DOHH2 (cell line): ENCODE results near the gene EPHB1.

Experiments
- H3F3A ChIP-seq: fragments of 200-600 bp; sonication (generic), shearing (Covaris generic); 2 replicates; pipeline ENCODE4 v1.6.0; 2016; ENCODE audit warnings: antibody characterized with exemption, mild to moderate bottlenecking; ENCODE audit not compliant: control insufficient read depth, insufficient read depth
- H3K27ac ChIP-seq: fragments of 200-600 bp; sonication (generic); 2 replicates; pipeline ENCODE4 v1.5.1; 2014; ENCODE audit warnings: low read depth, mild to moderate bottlenecking, low read length, moderate library complexity
- H3K27me3 ChIP-seq: fragments of 200-600 bp; sonication (generic); 2 replicates; pipeline ENCODE4 v1.6.1; 2014; ENCODE audit warnings: mild to moderate bottlenecking, low read length, mixed read lengths; ENCODE audit not compliant: control insufficient read depth
- H3K36me3 ChIP-seq: fragments of 200-600 bp; sonication (generic); 2 replicates; pipeline ENCODE4 v1.6.1; 2014; ENCODE audit warnings: mild to moderate bottlenecking, low read length, moderate library complexity, mixed read lengths; ENCODE audit not compliant: control insufficient read depth
- H3K4me1 ChIP-seq: fragments of 200-600 bp; sonication (generic); 2 replicates; pipeline ENCODE4 v1.6.1; 2014; ENCODE audit warnings: mild to moderate bottlenecking, low read length, mixed read lengths; ENCODE audit not compliant: control insufficient read depth
- H3K4me2 ChIP-seq: fragments of 200-600 bp; sonication (generic); 2 replicates; pipeline ENCODE4 v1.6.0; 2014; ENCODE audit warnings: mild to moderate bottlenecking, low read length, moderate library complexity
- H3K4me3 ChIP-seq: fragments of 200-600 bp; sonication (generic); 2 replicates; pipeline ENCODE4 v1.5.1; 2014; ENCODE audit warnings: mild to moderate bottlenecking, low read length, mixed read lengths
- H3K79me2 ChIP-seq: fragments of 200-600 bp; sonication (generic); 2 replicates; pipeline ENCODE4 v1.6.1; 2014; ENCODE audit warnings: mild to moderate bottlenecking, low read length, mixed read lengths; ENCODE audit not compliant: control insufficient read depth
- H3K9me2 ChIP-seq: fragments of 200-600 bp; sonication (generic); replicated peaks from 2 replicates; pipeline ENCODE4 v1.6.1; 2014; ENCODE audit warnings: mild to moderate bottlenecking, low read length, mixed read lengths; ENCODE audit not compliant: control insufficient read depth
- H3K9me3 ChIP-seq: fragments of 200-600 bp; sonication (generic); 2 replicates; pipeline ENCODE4 v1.6.1; 2014; ENCODE audit warnings: antibody characterized with exemption, low read length, mixed read lengths; ENCODE audit not compliant: control insufficient read depth, insufficient read depth
- H4K20me1 ChIP-seq: fragments of 200-600 bp; sonication (generic); 2 replicates; pipeline ENCODE4 v1.6.0; 2014; ENCODE audit warnings: low read depth, mild to moderate bottlenecking, antibody characterized with exemption, low read length, moderate library complexity; ENCODE audit not compliant: control insufficient read depth, insufficient read depth
- CTCF ChIP-seq: fragments of 200-600 bp; sonication (generic); IDR thresholded peaks from one replicate; pipeline ENCODE4 v1.5.1; 2014; ENCODE audit warnings: antibody characterized with exemption, mild to moderate bottlenecking, low read depth, low read length; ENCODE audit not compliant: poor library complexity, severe bottlenecking
- EZH2phosphoT487 ChIP-seq: fragments of 200-600 bp; sonication (generic); IDR thresholded peaks from 2 replicates; pipeline ENCODE4 v1.6.1; 2017; ENCODE audit warnings: borderline replicate concordance, mild to moderate bottlenecking, antibody characterized with exemption, low read length, moderate library complexity, mixed read lengths

EPHB1 gene

GRCh38 chr3:135090020-135090717, 295.1 kb downstream of the EPHB1 start:
- no peaks in the 10 kb centered on the region for H4K20me1 ChIP-seq
- no peak overlapping the region for H3K27ac ChIP-seq
- no peaks in the 10 kb centered on the region for H3K9me2 ChIP-seq
- no peaks in the 10 kb centered on the region for H3K36me3 ChIP-seq
- H3K4me3 ChIP-seq: no peak overlapping the region
- no peaks in the 10 kb centered on the region for H3K9me3 ChIP-seq
- no peaks in the 10 kb centered on the region for H3K4me1 ChIP-seq
- TF ChIP-seq CTCF: no peak
- TF ChIP-seq EZH2phosphoT487: no peak
- no peaks in the 10 kb centered on the region for H3F3A ChIP-seq
- no peaks in the 10 kb centered on the region for H3K79me2 ChIP-seq
- H3K4me2 ChIP-seq: no peak overlapping the region
- no peaks in the 10 kb centered on the region for H3K27me3 ChIP-seq

GRCh38 chr3:135091946-135092345, 296.9 kb downstream of the EPHB1 start:
- H3K27me3 ChIP-seq: no peaks in the 10 kb centered on the region
- no peak overlapping the region for H3K4me2 ChIP-seq
- TF ChIP-seq EZH2phosphoT487: no peak
- TF ChIP-seq CTCF: no peak
- H3K4me1 ChIP-seq: no peaks in the 10 kb centered on the region
- no peaks in the 10 kb centered on the region for H3K9me2 ChIP-seq
- no peaks in the 10 kb centered on the region for H4K20me1 ChIP-seq
- H3K9me3 ChIP-seq: no peaks in the 10 kb centered on the region
- H3F3A ChIP-seq: no peaks in the 10 kb centered on the region
- H3K4me3 ChIP-seq: no peak overlapping the region
- H3K36me3 ChIP-seq: no peaks in the 10 kb centered on the region
- no peak overlapping the region for H3K27ac ChIP-seq
- H3K79me2 ChIP-seq: no peaks in the 10 kb centered on the region

GRCh38 chr3:135093121-135093520, 298.1 kb downstream of the EPHB1 start:
- Histone ChIP-seq H4K20me1 (no peaks in the 10 kb centered on the region), H3K36me3 (no peaks in the 10 kb centered on the region), H3K4me3 (no peak overlapping the region), H3K9me3 (no peaks in the 10 kb centered on the region), H3K79me2 (no peaks in the 10 kb centered on the region), H3K27ac (no peak overlapping the region), H3K4me1 (no peaks in the 10 kb centered on the region), H3F3A (no peaks in the 10 kb centered on the region), H3K27me3 (no peaks in the 10 kb centered on the region), H3K4me2 (no peak overlapping the region), H3K9me2 (no peaks in the 10 kb centered on the region)
- TF ChIP-seq EZH2phosphoT487: no peak
- no peak for TF ChIP-seq CTCF
